Body of pancreas (tissue), 4 donors: Measurements from ENCODE around the gene MAPK7.

Experiments
- CTCF ChIP-seq, 7 experiments: fragments of 450-650 bp in 4 of 7; fragments of 200-600 bp in 3 of 7; sonication (generic) in 3 of 7; IDR thresholded peaks; one replicate each; pipeline ENCODE4 v1.5.1; 2016 to 2019; ENCODE audit warnings: antibody characterized with exemption in 7 of 7
- POLR2A ChIP-seq, 3 donors: fragments of 450-650 bp; IDR thresholded peaks; one replicate each; pipeline ENCODE4 v1.6.1; 2016; ENCODE audit warnings: antibody characterized with exemption in 3 of 3, mild to moderate bottlenecking in 2 of 3

DNA sequence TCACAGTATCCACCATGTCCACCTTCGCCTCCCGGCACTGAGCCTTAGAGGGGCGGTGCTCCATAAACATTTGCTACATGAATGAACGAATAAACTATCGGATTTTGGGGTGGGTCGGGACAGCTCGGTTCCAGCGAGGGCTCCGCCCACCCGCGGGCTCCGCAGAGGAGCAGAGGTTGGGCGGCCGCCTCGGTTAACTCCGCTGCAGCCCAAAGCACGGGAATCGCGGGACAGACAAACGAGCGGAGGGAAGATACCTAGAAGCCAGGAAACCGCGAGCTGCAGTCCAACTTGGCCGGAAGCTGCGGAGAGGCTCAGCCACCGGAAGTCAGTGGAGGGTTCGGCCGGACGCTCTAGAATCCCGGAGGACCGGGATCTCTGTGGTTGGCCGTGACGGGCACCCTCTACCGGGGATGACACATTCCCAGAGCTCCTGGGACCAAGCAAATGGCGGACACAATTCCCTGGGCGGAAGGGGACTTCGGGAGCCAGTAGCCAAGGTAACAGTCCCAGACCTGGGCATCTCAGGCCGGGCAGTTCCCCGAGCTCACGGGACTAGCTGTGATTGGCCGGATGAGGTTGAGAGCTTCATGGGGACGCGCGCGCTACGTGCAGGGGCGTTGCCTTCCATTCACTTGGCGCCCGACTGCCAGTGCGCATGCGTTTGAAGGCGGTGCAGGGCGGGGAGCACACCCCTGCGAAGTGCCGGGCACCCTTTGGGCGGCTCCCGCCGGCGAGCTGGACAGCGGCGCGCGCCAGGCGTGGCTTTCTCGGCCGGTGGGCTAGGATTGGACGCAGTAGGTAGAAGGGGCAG, 489 bp upstream of the MAPK7 start:
- TF ChIP-seq CTCF (IDR thresholded peaks at IDR 0.05) (no peak), POLR2A (IDR thresholded peaks at IDR 0.05) (peak; percentile 56 to 83 (median 80))
